Peyer's patch (tissue), 4 donors: ENCODE results near the gene CPSF7. TPM values are rescaled to one million over a fixed set of nuclear protein-coding genes. Genes with fewer than 3 reads are reported as not detected.
A peak's percentile ranks its signal among the peaks of the same experiment; 100 is the strongest.

Source experiments
- DNase-seq, 3 donors: peaks; one replicate each; pipeline ENCODE4 v3.0.0-alpha.2; 2017 to 2019
- H3K27ac ChIP-seq, 4 donors: fragments of 200-600 bp; sonication (generic); one replicate each; pipeline ENCODE4 v1.5.1; 2016 to 2019
- H3K27me3 ChIP-seq, 2 donors: fragments of 200-600 bp; sonication (generic); one replicate each; pipeline ENCODE4 v1.5.1; 2019
- H3K36me3 ChIP-seq, 3 donors: fragments of 200-600 bp; sonication (generic); one replicate each; pipeline ENCODE4 v1.5.1; 2016 to 2019
- H3K4me1 ChIP-seq, 4 donors: fragments of 200-600 bp; sonication (generic); one replicate each; pipeline ENCODE4 v1.5.1; 2016 to 2019
- H3K4me3 ChIP-seq, 4 donors: fragments of 200-600 bp; sonication (generic); 1 replicate in 3 of 4; 2 replicates in 1 of 4; pipeline ENCODE4 v1.5.1; 2016 to 2019; ENCODE audit warnings: mild to moderate bottlenecking in 1 of 4
- H3K9me3 ChIP-seq, 4 donors: fragments of 200-600 bp; sonication (generic); one replicate each; pipeline ENCODE4 v1.5.1; 2016 to 2019; ENCODE audit warnings: mild to moderate bottlenecking in 1 of 4
- POLR2A ChIP-seq, 2 donors: fragments of 450-650 bp; IDR thresholded peaks; one replicate each; pipeline ENCODE4 v1.5.1; 2017; ENCODE audit warnings: antibody characterized with exemption in 2 of 2, mild to moderate bottlenecking in 2 of 2, moderate library complexity in 2 of 2
- total RNA-seq, 4 donors: library from RNA; depleted of rRNA; stranded (reverse); fragments of >200 nt; gene quantifications; one replicate each; pipeline ENCODE4 v1.1.0, GENCODE V29; 2016
- TF ChIP-seq, protein P1 (sequence below), 6 experiments: fragments of 450-650 bp in 4 of 6; fragments of 200-600 bp in 2 of 6; sonication (generic) in 1 of 6; IDR thresholded peaks; one replicate each; pipeline ENCODE4 v1.5.1; 2017 to 2019; ENCODE audit warnings: antibody characterized with exemption in 6 of 6, mild to moderate bottlenecking in 3 of 6, moderate library complexity in 1 of 6

Gene CPSF7
- total RNA-seq, 4 donors from 2014 or later, result 45.9 to 125 (median 79.9) TPM

DNA sequence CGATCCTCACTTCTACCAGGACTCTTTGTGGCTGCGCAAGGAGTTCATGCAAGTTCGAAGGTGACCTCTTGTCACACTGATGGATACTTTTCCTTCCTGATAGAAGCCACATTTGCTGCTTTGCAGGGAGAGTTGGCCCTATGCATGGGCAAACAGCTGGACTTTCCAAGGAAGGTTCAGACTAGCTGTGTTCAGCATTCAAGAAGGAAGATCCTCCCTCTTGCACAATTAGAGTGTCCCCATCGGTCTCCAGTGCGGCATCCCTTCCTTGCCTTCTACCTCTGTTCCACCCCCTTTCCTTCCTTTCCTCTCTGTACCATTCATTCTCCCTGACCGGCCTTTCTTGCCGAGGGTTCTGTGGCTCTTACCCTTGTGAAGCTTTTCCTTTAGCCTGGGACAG is 61.1 kb downstream of the CPSF7 start:
- Histone ChIP-seq H3K36me3 (peaks cover 0 to 72% (median 4%) of the 10 kb centered on the region in 3 donors), H3K27me3 (no peaks in the 10 kb centered on the region), H3K9me3 (no peaks in the 10 kb centered on the region), H3K27ac (no peak overlapping the region), H3K4me3 (no peak overlapping the region), H3K4me1 (peaks cover 0 to 7% (median 0%) of the 10 kb centered on the region in 4 donors)
- TF ChIP-seq POLR2A (IDR thresholded peaks at IDR 0.05), result no peak
- TF ChIP-seq, protein P1, sequence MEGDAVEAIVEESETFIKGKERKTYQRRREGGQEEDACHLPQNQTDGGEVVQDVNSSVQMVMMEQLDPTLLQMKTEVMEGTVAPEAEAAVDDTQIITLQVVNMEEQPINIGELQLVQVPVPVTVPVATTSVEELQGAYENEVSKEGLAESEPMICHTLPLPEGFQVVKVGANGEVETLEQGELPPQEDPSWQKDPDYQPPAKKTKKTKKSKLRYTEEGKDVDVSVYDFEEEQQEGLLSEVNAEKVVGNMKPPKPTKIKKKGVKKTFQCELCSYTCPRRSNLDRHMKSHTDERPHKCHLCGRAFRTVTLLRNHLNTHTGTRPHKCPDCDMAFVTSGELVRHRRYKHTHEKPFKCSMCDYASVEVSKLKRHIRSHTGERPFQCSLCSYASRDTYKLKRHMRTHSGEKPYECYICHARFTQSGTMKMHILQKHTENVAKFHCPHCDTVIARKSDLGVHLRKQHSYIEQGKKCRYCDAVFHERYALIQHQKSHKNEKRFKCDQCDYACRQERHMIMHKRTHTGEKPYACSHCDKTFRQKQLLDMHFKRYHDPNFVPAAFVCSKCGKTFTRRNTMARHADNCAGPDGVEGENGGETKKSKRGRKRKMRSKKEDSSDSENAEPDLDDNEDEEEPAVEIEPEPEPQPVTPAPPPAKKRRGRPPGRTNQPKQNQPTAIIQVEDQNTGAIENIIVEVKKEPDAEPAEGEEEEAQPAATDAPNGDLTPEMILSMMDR (IDR thresholded peaks at IDR 0.05), result no peak
- no peak for DNase-seq

DNA sequence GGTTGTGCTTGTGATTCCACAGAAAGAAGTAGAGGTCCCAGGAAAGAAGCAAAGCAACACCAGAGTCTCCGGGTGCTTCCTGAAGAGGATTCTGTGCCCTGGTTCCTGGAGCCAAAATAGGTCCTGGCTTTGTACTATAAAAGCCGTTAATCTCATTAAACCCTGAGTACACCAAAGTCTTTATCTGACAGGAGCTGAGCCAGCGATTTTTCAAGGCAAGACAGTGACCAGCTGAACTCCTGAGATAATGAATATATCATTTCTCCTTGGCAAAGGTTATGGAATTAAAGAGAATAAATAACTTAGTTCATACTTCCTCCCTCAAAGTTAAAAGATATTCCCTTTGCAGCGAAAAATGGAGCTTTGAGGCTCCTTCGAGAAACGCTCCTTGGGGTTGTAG is 62.4 kb downstream of the CPSF7 start:
- H3K27me3 ChIP-seq, result no peaks in the 10 kb centered on the region
- peaks cover 0 to 16% (median 0%) of the 10 kb centered on the region in 4 donors for H3K4me1 ChIP-seq
- no peak overlapping the region for H3K4me3 ChIP-seq
- no peaks in the 10 kb centered on the region for H3K9me3 ChIP-seq
- H3K36me3 ChIP-seq, result peaks cover 0 to 72% (median 4%) of the 10 kb centered on the region in 3 donors
- TF ChIP-seq POLR2A (IDR thresholded peaks at IDR 0.05), result no peak
- TF ChIP-seq, protein P1 (IDR thresholded peaks at IDR 0.05), result no peak
- no peak for DNase-seq
- peak overlapping the region in 1 of 4 donors; percentile 3 for H3K27ac ChIP-seq

- Histone ChIP-seq H3K27ac (no peak overlapping the region), H3K27me3 (no peaks in the 10 kb centered on the region), H3K9me3 (no peaks in the 10 kb centered on the region), H3K36me3 (peaks cover 0 to 54% (median 4%) of the 10 kb centered on the region in 3 donors), H3K4me3 (no peak overlapping the region), H3K4me1 (peaks cover 0 to 32% (median 0%) of the 10 kb centered on the region in 4 donors)
- no peak for TF ChIP-seq POLR2A (IDR thresholded peaks at IDR 0.05)
- TF ChIP-seq, protein P1 (IDR thresholded peaks at IDR 0.05), result no peak
- DNase-seq, result no peak
These were observed 65.6 kb downstream of the CPSF7 start for GRCh38 chr11:61364012-61364675.

GRCh38 chr11:61362542-61362875 is 67.3 kb downstream of the CPSF7 start:
- Histone ChIP-seq H3K36me3 (peaks cover 0 to 38% (median 4%) of the 10 kb centered on the region in 3 donors), H3K27me3 (no peaks in the 10 kb centered on the region), H3K27ac (peak overlapping the region; percentile 92 to 98 (median 94)), H3K4me1 (peaks cover 0 to 32% (median 2%) of the 10 kb centered on the region in 4 donors), H3K4me3 (peak overlapping the region; percentile 55 to 73 (median 59)), H3K9me3 (no peaks in the 10 kb centered on the region)
- DNase-seq, result no peak
- TF ChIP-seq, protein P1 (IDR thresholded peaks at IDR 0.05), result no peak
- TF ChIP-seq POLR2A (IDR thresholded peaks at IDR 0.05), result no peak

GRCh38 chr11:61361741-61362541 is 67.8 kb downstream of the CPSF7 start, which contains the start of the genes CYB561A3 and TMEM138:
CYB561A3 (minus strand) TSS chr11:61361882; CDS start chr11:61356713, 5,169 bp downstream.
TMEM138 (plus strand) TSS chr11:61362374; CDS start chr11:61364391, 2,017 bp downstream.
- peaks cover 0 to 32% (median 4%) of the 10 kb centered on the region in 3 donors for H3K36me3 ChIP-seq
- TF ChIP-seq POLR2A (IDR thresholded peaks at IDR 0.05), result peak; percentile 91 to 95
- TF ChIP-seq, protein P1 (IDR thresholded peaks at IDR 0.05), result peak in 1 of 6 experiments; percentile 2
- DNase-seq, result peak; percentile 94 to 97 (median 94)
- H3K27ac ChIP-seq, result peak within 1 kb of the TSS; percentile 92 to 98 (median 94)
- no peaks in the 10 kb centered on the region for H3K27me3 ChIP-seq
- H3K9me3 ChIP-seq, result no peaks in the 10 kb centered on the region
- peak within 1 kb of the TSS; percentile 55 to 73 (median 59) for H3K4me3 ChIP-seq
- H3K4me1 ChIP-seq, result peaks cover 0 to 32% (median 4%) of the 10 kb centered on the region in 4 donors
